HUDEP-2 (cell line): ENCODE results near the gene RAB9A.
"Not testable (repeated sequence)": the region's sequence is repeated elsewhere in the genome, so short reads cannot be mapped to it uniquely, and the experiment has no call there.

Experiments used
- DNase-seq, 76 experiments: peaks; one replicate each; lab custom pipeline; 2025; ENCODE audit not compliant: unreplicated experiment in 76 of 76; lab: John Stamatoyannopoulos, UW

The RAB9A gene

GRCh38 chrX:13669246-13669737 lies 19.6 kb upstream of the RAB9A start:
- peak in 73 of 76 experiments; percentile 1 to 71 (median 41) for DNase-seq

- not testable (repeated sequence) for DNase-seq
These were observed 19.2 kb upstream of the RAB9A start for GRCh38 chrX:13669755-13670154.

GRCh38 chrX:13670197-13670596 lies 18.7 kb upstream of the RAB9A start:
- DNase-seq: no peak

GRCh38 chrX:13673016-13673415 lies 15.9 kb upstream of the RAB9A start:
- DNase-seq: no peak

GRCh38 chrX:13676885-13677284 lies 12.0 kb upstream of the RAB9A start:
- no peak for DNase-seq

GRCh38 chrX:13679700-13680099 lies 9.2 kb upstream of the RAB9A start:
- DNase-seq: not testable (repeated sequence)

DNA sequence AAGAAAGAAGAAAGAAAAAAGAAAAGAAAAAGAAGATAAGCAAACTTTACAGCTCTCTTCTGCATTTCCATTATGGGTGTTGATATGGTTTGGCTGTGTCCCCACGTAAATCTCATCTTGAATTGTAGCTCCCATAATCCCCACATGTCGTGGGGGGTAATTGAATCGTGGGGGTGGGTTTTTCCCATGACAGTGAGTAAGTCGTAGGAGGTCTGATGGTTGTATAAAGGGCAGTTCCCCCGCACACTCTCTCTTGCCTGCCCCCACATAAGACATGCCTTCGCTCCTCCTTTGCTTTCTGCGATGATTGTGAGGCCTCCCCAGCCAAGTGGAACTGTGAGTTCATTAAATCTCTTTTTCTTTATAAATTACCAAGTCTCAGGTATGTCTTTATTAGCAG lies 7.3 kb upstream of the RAB9A start:
- no peak for DNase-seq

GRCh38 chrX:13684361-13684760 lies 4.6 kb upstream of the RAB9A start:
- no peak for DNase-seq

DNA sequence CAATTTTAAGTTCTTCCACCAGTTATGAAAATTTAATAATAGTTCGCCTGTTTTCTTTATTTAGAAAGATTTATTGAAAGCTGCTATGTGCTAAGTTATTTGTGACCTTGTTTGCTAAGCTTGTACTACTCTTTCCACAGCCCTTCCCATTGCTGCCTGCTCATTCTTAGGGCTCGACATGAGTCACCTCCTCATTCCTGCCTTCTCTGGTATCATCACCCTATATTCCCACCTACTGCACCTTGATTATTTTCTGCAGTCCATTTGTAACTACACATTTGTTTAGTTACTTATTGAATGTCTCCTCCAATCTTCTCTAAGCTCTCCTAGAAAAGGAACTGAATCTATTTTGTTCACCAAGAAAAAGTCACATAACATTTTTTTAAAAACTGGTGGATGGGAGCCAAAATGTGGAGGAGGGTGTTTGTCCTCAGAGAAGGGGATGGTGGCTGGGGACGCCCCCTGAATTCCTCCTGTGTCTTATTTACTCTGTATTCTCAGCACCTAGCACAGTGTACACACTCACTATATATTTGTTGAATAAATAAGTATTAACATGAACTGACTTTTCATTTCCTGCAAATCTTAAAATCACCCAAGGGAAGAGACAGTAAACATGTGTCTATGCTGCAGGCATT lies 3.7 kb upstream of the RAB9A start:
- no peak for DNase-seq

DNA sequence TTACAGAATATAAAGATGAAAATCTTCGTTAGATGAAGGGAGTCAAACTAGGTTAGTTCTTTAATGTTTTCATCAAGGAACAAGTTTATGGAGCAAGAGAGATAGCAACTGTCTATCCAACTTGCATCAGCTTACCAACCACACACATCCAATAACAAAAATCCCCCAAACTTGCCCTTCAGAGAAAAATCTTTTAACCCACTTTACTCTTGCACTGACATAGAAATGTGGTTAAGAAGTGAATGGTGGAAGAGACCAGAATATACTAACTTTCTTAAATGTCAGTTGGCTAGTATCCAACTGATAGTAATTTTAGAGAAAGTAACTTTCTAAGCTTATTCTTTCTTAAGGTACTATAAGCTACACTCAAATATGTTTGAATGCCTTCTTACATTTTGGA lies 1.7 kb upstream of the RAB9A start:
- no peak for DNase-seq

- DNase-seq: no peak
These were observed 457 bp upstream of the RAB9A start for GRCh38 chrX:13688384-13688957.

DNA sequence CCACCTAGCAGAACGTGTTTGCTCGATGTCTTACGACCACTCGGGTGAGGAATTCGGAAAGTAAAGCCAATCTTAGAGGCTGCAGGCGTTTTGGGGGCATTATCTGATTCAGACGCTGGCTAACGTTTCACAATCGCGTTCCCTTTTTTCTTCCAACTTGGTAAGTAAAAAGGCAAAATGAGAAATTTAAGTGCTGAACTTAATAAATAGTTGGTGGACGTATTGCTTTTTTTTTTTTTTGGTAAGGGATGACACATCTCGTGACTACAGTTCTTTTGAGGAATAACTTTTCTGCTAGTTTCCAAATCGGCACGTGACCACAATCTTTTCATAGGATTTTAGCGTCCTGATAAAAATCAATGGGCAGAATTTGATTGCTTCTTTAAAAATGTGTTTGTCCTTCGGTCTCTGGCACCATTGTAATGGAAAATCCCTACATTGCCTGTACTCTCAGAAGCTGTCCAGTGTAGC lies 848 bp downstream of the RAB9A start:
- peak in 3 of 76 experiments; percentile 0 to 7 (median 4) for DNase-seq

- DNase-seq: no peak
These were observed 1.9 kb downstream of the RAB9A start for GRCh38 chrX:13690836-13691235.

- no peak for DNase-seq
These were observed 3.0 kb downstream of the RAB9A start for GRCh38 chrX:13691841-13692371.

DNA sequence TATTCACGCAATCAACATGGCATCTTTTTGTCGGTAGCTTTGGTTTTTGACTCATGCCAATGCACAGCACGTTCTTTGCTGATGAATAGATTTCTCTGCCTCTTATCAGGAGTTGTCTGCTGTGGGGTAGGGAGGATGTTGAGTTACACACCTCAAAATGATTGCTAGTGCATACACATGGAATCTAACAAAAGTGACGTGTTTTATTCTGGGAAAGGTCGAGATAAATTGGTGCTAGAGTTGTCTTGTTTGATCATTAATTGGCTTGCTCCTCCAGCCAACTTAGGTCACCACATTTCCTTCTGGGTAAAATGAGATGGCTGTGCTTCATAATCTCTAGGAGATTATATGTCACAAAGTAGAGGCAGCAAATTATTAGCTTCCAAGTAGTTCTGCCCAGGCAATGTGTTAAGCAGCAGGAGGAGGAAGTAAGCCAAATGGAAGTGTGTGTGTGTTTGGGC lies 3.9 kb downstream of the RAB9A start:
- DNase-seq: peak in 6 of 76 experiments; percentile 0 to 34 (median 0)

- no peak for DNase-seq
These were observed 4.5 kb downstream of the RAB9A start for GRCh38 chrX:13693341-13693961.

DNA sequence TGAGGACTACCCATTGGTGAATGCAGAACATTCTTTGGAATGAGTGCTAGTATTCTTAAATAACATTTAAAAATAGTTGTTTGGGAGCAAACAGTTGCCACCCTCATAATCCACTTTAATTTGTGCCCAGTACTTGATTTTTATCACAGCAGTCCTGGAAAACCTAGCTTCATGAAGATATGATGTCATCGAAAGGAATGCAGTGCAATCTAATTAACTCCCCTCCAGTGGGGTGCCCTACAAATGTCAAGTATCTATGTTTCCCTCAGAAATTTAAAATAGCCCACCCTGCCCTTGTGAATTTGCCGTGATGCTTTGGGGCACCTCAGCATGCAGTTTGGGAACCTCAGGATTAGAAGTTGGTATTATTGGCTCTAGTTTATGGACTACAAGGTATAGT lies 5.4 kb downstream of the RAB9A start:
- no peak for DNase-seq

- no peak for DNase-seq
These were observed 6.1 kb downstream of the RAB9A start for GRCh38 chrX:13694983-13695382.

- DNase-seq: peak in 1 of 76 experiments; percentile 0
These were observed 6.7 kb downstream of the RAB9A start for GRCh38 chrX:13695601-13696115.

DNA sequence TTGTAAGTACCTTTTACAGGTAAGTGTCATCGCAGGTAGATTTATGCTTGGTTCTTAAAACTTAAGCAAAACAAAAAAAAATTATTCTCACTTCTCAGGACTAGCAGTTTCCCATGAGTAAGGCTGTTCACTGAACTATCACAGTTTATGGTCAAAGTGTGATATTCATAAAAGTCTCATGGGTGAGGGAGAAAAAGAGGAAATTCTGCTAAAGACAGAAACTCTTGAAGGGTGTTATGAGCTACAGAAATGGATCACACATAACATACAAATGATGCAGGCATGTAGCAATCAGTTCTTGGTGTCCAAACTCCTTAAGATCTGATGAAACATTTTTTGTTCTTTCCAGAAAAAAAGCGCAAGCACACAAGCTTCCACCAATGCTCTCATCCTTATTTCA lies 8.5 kb downstream of the RAB9A start:
- DNase-seq: no peak

DNA sequence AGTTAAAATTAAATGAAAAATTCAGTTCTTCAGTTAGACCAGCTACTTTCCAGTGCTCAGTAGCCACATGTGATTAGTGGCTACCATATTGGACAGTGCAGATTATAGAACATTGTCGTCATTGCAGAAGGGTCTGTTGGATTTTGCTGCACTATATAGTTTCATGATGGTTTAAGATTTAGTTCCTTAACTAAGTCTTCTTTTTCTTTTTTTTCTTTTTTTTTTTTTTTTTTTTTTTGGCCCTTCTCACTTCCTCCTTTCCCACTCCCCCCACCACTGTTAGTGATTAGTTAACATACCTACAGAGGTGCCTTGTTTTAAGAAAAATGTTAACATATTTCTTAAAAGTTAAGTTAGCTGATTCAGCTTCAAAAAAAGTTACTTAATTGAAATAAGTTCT lies 9.0 kb downstream of the RAB9A start:
- no peak for DNase-seq
